GM21526 (cell line): ENCODE measurements around the gene DCLK2.
"Not testable (repeated sequence)": the region's sequence is repeated elsewhere in the genome, so short reads cannot be mapped to it uniquely, and the experiment has no call there.

ENCODE experiments used
- ATAC-seq: cut with Tn5 transposase; IDR thresholded peaks from one replicate; pipeline ENCODE4 v1.9.1; 2021; ENCODE audit warnings: moderate library complexity; ENCODE audit not compliant: unreplicated experiment, low FRiP score

DCLK2 gene

DNA sequence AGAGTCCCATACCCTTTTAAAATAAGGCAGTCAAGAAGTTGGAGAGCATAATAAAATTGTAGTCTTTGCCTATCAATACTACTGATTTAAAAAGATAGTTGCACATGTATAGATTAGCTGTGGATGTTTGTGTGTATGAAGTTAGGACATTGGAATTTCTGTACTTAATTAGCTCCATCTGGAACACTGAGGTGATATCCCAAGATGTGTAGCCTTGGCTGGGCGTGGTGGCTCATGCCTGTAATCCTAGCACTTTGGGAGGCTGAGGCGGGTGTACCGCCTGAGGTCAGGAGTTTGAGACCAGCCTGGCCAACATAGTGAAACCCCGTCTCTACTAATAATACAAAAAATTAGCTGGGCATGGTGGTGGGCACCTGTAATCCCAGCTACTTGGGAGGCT is 119.0 kb downstream of the DCLK2 start:
- ATAC-seq: not testable (repeated sequence)

DNA sequence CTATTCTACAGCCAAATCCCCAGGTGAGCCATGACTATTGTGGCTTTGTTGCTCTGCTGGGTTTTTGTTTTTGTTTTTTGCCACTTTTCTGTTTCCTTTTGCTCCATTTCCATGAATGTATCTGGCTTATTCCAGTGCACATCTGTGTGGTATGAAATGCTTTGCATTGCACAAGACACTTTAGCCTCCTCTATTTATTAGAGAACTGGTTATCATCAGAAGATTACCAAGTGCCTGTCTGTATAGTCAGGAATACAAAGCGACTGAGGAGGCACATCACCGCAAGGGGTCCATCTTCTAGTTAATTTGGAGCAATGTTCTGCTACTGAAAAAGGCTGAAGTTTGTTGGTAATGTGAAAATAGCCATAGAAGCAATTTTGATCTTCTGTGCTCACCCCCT is 120.8 kb downstream of the DCLK2 start:
- ATAC-seq: no peak

DNA sequence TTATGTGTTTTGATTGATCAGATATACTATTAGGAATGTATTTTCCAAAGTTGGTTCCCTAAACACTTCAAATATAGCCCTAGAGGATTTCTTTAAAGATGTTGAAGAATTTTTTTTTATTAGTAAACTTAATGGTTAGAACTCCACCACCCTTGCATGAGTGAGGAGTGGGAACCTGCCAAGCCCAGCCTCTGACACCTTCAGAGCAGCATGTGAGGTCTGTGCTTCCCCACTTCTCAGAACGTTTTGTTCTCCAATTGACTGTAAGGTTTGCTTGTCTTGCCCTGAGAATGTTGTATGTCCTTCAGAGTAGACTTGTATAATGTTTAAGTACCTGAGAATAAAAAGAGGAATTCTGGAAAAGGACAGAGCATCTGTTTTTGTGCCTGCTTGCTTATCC is 126.8 kb downstream of the DCLK2 start:
- ATAC-seq: no peak

DNA sequence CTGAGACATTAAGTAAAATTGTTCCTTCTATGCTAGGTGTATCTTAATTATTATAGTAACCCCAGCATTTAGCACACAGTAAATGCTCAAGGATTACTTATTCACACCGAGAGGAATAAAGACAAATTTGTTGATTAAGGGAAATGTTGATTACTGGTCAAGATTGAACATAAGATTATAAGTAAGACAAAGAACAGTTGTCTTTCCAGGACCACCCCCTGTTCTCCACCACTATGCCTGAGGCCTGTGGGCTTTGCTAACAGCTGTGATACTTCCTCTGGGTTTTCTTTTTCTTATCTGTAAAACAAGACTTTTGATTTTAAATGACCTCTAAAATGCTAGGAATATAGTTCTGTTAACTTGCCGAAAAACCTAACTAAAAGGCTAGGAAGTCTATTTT is 128.0 kb downstream of the DCLK2 start:
- ATAC-seq: no peak

DNA sequence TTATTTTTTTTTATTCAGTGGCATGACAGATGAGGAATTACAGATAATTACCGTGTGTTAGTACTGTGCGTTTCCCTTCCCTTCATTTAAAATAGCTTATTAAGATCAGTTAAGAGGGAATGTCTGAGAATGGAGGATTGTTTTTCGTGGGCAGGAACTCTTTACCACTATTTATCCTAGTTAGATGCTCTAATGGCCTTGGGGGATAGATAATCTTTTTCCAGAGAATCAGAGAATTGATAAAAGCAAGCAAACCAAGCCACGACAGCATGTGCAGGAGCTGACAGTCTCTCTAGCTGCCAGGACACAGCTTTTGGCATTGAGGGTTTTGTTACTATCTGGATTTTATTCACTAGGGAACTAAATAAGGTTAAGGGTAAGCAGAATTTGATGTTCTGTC is 128.7 kb downstream of the DCLK2 start:
- ATAC-seq: no peak

DNA sequence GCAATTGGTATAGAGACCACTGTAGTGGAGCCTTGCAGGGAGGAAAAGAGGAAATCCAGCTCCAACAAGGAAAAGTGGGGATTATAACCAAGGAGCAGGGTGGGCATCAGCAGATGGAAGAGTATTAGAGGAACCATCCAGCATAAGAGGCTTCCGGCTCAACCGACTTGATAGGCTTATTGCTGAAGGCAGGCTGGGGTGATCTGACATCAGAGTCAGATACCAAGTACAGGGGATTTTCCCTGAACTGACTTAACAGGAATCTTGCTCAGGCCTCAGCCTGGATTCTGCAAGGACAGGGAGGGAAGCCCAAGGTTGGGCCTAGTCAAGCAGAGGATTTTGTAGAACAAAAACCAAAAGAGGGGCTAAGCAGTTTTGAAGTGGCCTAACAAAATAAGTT is 129.6 kb downstream of the DCLK2 start:
- ATAC-seq: no peak

DNA sequence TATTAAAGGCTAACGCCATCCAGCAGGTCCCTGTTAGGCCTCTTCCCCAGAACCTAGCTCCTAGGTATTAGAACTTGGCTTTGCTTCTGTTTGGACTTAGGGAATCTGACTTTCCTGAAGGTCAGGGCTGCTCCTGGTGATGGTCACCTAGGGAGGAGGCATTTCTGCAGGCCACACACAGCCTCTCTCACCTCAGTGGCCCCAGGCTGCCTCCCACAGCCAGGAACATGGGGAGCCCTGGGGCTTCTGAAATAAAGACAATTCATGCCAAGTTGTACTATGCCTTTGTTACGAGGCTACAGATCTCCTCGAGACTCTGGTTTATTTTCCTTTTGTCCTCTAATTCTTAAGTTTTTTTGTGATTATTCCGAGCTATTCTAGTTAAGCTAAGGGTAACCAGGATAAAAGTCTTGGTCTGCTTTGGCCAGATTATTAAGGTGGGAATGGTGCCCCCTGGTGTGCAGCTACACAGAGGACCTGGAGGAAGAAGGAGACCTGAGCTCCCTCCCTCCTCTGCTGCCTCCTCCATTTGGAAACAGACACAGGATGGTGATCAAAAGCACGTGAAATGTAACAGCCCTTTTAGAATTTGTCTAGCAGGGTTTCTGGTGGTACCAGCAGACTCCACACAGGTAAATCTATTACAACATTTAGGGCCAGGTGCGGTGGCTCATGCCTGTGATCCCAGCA is 131.0 kb downstream of the DCLK2 start:
- ATAC-seq: no peak

DNA sequence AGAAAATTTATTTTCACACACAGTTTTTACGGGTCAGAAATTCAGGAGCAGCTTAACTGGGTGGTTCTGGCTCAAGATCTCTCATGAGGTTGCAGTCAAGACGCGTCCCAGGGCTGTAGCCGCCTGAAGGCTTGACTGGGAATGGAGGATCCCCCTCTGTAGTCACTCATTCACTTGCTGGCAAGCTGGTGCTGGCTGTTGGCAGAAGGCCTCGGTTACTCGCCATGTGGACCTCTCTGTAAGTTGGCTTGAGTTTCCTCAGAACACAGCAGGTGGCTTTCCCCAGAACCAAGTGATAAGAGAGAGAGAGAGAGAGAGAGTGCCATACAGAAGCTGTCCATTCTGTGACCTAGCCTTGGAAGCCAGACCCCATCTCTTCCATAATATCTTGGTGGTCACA is 132.8 kb downstream of the DCLK2 start:
- no peak for ATAC-seq

DNA sequence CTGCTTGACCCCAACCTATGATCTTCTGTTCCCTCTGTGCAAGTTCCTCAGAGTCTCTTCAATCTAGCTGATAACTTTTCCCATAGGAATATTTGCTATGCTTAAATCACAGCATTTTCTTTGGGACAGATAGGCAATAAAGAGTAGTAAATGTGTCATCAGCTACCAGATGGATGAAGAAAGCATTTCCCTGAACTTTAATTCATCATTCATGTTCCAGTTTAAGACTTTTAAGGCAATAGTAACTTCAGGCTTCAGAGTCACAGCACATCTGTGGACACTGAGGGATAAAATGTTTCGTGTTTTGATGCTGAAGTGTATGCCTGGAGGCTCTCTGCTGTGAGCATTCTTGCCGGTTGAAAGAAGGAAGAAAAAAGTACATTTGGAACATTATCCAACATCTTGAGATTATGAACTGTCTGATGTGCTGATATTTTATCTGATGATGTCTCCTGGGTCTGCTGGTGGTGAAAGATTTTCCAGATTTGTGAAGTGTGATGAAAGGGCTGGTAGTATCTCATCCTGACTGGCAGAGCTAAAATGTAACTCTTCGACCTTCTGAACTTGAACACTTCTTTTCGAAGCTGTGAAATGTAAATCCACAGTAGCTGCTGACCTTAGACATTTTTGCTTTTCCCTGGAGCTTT is 133.7 kb downstream of the DCLK2 start:
- no peak for ATAC-seq

DNA sequence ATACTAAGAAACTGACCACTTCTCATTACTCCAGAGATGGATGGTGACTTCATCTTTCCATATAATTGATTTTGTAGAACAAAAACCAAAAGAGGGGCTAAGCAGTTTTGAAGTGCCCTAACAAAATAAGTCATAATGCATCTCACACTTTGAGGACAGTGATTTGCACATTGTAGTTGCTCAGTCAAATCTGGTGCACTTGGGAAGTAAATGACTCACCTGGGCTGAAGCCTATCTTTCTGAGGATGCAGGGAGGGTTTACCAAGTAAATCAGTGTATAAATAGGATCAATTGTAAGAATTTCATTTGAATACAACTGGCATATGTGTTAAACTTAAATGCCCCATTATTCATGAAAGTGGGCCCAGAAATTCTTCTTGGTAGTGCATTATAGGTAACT is 134.2 kb downstream of the DCLK2 start:
- ATAC-seq: no peak

DNA sequence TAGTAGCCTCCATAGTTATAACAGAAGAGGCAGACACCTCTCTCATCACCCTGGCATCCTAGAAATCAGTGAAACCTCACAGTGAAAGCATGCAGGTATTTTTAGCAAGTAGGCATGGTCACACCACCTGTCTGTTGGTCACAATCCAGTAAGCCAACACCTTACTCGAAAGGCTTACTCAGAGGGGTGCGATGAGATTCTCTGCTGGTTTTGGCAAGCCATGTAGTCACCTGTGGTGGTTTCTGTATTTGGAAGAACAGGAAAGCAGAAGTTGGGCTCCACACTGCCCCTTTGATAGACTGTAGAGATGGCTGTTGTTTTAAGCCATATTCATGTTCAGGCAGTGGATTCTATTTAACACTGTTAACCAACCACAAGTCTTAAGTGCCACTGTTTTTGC is 134.7 kb downstream of the DCLK2 start:
- no peak for ATAC-seq

DNA sequence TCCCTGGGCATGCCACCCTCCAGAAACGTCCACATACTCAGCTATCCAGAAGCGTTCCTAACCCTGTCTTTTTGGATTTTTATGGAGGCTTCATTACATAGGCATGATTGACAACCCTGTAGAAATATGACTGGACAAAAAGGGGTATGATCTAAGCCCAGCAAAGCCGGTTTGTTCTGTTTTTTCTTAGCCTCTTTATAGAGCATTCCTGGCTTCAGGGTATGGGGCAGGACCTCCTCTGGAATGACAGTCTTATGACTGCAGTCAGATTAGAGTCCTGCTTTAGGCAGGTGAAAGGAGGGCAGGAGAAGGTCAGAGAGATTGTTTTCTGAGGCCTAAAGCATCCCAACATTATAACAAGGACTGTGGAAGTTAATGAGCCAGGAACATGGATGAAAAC is 137.4 kb downstream of the DCLK2 start:
- no peak for ATAC-seq

DNA sequence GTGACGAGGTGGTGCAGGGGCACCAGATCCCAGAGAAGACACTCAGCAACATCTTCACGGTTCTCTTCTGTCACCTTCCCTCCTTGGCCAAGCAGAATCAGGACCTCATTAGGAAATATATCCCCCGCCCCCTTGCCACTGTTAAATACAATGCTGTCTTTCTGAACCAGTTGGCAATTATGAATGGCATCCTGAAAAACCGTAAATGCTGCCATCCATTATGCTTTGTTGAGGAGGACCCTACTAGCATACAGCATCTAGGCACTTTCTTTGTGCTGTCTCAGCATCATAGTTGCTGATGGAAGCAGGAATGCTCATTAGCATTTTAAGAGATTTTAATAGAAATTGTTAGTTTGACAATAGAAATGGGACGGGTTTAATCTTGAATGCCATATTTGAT is 138.5 kb downstream of the DCLK2 start:
- ATAC-seq: no peak

DNA sequence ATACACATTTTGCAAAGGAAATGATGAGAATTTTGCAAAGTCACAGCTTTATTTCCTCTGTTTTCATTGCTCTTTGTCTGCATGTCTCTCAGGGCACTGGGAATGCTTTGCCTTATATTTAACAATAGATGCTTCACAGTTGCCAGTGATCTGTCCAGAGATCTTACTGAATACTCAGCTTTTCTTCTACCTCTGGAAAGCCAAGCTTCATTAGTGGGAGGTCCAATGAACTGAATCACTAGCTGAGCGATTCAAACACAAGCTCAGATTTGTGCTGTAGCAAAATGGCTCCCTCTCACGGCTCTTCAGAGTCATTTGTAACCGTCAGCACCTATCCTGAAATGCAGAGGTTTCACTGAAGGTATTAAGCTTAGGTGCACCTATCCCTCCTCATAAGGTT is 138.9 kb downstream of the DCLK2 start:
- no peak for ATAC-seq

DNA sequence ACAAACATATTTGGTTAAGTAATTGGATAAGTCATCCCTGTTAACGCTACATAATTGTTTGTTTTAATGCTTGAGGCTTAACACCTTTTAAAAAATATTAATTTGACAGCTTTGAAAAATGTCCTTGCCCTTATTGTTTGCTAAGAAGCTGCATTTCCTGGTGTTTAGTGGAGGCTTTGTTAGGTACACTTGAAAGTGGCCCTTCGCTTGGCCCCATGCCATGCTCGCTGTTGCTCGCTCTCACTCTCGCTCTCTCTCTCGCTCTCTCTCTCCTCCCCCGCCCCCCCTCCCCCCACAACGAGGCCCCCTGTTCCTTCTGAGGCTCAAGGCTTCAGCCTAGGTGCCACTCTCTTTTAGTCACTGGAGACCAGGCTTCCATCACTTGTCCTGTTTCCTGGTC is 139.6 kb downstream of the DCLK2 start:
- no peak for ATAC-seq

DNA sequence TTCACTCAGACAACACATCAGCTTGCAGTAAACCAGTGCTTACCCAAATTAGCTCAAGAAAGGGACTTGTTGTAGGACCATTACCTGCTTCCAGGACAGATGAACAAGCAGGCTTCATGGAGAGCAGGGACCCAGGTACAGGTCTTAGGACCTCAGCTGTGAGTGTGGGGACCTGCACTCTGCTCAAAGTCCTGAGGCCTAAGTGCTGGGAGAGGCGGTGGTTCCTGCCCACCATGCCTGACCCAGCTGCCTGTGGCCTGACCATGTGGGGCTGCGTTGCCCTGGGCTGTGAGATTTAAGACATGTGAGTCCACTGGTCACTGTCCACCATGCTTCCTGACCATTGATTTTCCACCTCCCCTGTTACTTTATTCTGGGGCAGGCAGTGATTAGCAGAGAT is 140.2 kb downstream of the DCLK2 start:
- no peak for ATAC-seq

DNA sequence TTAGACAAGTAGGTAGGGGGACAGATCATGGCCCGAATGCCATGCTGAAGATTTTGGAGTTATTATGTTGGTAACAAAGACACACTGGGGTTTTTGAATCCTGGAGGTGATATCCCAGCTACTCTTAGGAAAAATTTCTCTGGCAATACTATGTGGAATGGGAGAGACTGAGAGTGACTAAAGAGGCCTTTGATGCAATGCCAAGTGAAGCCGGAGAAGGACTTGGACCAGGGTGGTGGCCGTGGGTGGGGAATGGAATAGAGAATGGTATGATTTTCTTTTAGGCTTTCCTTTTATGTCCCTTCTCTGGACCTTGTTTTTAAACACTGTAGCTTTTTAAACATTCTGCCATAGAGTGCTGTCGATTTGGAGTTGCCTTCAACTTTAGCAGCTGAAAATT is 141.6 kb downstream of the DCLK2 start:
- no peak for ATAC-seq

DNA sequence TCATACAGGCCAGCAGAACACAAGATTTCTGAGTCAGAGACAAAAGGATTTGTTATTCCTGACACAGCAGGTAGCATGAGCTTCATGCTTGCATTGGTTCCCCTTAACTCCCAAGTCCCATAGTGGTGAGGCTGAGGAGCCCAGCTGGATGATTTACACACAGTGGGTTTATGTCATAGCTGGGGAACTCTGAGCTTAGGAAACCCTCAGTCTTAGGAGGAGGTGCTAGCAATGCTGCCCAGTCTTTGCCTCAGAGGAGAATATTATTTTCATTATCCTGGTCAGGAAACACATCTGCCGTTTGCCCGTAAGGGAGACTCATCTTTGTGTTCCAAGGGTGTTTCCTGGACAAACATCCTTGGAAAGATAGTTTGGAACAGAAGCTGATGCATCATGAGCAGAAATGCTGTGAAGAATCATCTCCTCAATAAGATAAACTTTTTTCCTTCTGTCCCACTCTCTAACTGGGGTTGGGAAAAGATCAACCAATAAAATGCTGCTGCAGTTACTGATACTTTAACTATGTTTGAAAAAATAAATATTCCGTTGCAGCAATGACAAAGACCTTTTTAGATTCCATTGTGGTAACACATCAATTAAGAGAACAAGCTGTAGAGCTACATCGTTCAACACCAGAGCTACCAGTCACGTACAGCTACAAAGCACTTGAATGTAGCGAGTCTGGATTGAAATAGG is 146.8 kb downstream of the DCLK2 start:
- ATAC-seq: no peak

DNA sequence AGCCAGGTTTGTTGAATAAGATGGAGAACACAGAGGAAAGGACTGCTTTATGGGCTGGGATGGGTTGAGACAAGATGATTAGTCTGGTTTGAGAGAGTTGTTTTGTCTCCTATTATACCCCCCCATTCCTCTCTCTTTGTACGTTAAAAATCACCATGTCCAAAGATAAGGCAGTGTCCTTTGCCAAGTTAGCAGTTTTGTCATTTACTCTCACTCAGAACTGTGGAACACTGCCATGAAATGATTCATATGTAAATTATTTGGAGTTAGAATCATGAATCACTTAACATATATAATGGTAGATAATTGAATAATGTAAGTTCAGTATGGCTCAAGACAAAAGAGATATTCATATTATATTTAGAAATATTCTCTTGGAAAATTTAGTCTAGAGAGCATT is 151.3 kb downstream of the DCLK2 start:
- no peak for ATAC-seq

DNA sequence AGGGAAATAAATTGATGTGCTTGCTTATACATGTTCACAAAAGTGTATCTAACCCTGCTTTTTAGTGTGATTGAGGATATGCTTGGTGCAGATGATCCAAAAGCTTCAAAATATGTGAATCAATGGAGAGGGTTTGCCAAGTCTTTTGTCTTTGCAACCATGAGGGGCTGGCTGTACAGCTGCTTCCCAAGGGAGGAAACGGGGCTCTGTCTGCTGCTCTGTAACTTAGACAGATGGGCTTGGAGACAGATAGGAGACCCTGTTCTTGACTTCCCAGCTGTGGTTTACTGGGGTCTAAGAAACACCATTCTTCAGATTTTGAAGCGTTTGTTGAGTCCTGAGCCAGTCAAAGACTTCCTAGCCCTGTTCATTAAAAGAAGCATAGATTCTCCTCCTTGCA is 152.3 kb downstream of the DCLK2 start:
- ATAC-seq: no peak

DNA sequence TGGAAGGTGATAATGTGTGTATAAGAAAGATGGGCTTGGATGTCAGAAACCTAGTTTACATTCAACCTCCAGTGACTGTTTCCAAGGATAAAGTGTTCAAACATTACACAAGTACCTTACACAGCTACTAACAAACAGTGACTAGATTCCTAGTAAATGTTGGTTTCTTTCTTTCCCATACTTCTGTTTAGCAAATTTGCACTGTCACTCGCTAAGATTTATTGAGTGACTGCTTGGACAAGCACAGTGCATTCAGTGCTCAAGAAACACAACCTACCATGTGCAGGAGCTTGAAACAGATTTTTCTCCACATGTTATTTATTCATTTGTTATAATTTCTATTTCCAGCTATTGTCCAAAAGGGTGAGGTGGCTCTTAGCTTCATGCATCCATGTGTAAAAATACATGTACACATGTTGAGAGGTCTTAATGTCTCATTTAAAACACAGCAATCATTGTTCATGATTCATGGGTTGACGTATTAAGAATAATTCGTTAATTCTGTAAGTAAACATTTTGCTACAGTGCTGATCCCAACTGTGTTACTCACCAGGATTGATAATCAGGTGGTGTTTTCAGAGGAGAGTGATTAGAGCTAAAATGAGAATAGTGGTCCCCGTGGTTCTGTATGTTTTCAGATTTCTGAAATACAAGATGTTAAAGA is 153.0 kb downstream of the DCLK2 start:
- ATAC-seq: no peak

DNA sequence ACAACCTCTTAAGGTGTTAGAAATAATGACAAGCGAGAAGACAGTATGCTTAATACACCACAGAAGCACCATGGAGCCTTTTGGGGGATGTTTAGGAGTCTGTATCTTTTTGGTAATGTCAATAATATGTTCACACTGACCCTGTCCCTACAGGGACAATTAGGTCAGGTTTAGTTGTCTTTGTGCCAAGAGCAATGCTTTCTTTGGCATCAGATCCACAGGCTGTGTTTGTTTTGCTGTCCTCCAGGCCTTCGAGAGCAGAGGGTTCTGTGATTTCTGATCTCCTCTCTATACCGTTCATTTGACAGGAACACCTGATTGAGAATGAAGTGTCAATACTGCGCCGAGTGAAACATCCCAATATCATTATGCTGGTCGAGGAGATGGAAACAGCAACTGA is 153.8 kb downstream of the DCLK2 start:
- ATAC-seq: no peak
